Measurements from ENCODE around the gene VPS8.

VPS8 gene

DNA sequence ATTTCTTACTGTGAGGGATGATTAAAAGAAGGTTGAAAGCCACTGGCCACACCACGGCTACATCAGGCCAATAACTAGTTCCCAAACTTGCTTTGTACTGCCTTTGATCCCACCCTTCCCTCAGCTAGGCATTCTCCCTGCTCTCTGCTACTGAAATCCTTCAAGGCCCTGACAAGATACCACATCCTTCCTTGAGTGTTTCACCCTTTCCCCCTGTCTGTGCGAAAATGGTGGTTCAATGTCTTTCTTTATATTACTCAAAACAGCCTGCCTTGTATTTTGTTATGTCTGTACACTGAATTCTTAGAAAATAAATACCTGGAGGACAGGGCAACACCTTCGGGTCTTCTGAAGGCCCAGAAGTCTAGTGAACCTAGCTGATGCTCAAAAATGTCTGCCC is 932 bp upstream of the VPS8 start:
- no peak for DNase-seq (ENCODE audit: low read depth)

DNA sequence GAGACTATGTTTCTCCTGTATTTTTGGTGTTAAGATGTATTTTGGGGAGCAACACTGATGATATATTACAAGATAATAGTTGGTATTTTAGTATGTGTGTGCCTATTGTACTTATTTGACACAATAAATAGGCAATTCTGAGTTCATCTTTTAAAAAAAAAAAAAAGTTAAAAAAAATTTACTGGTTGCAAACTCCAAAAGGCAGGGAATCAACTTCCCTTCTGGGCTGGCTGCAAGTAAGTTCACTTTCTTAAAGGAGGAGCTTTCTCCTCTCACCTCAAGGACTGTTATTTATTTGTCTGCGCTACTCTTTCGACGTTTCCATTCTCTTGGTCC is 335 bp upstream of the VPS8 start:
- no peak for DNase-seq (ENCODE audit: low read depth)

DNA sequence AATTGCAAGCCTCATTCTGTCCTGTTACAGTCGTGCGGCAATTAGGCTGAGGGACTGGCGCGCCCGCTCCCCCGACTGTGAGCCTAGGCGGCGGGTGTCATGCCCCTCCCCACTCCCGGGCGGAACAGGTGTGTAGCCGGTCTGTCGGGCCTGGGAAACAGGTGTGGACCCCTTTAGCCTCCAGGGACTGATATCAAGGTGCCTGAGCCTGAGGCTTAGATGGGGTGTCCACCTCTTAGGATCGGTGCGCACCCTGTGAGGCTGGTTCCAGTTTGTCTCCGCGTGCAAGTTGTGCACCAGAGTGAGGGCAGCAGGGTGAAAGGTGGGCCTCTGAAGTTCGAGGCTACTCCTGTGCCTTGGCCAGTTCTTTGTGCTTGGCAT is 686 bp downstream of the VPS8 start:
- DNase-seq (ENCODE audit: low read depth) = no peak

DNA sequence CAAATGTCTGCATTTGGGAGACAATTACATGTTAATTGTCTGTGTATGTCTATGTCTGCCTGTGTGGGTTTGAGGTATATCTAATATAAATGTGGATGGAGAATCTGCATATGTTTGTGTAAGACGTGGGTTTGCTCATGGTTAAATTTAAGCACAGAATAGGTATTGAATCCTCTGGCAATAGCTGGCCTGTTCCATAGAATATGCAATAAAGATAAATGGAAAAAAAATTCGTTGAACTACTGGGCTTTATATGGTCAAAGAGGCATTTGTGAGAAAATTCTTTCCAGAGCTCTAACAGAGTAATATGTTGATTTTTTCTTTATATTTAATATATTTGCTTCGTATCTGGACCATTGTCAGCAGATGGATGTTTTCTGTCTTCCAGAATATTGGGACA is 1.4 kb downstream of the VPS8 start:
- DNase-seq (ENCODE audit: low read depth) = no peak

DNA sequence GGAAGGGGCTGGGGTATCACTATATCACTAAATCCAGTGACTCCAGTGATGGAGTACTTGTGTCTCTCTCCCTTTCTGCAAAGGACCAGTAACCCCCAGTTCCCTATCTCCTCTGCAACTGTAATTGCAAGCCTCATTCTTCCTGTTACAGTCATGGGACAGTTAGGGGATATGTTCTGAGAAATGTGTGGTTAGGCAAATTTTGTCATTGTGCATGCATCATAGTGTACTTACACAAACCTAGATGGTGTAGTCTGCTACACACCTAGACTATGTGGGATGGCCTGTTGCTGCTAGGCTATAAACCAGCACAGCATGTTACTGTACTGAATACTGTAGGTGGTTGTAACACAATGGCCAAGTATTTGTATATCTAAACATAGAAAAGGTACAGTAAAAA is 2.2 kb downstream of the VPS8 start:
- DNase-seq (ENCODE audit: low read depth) = no peak

DNA sequence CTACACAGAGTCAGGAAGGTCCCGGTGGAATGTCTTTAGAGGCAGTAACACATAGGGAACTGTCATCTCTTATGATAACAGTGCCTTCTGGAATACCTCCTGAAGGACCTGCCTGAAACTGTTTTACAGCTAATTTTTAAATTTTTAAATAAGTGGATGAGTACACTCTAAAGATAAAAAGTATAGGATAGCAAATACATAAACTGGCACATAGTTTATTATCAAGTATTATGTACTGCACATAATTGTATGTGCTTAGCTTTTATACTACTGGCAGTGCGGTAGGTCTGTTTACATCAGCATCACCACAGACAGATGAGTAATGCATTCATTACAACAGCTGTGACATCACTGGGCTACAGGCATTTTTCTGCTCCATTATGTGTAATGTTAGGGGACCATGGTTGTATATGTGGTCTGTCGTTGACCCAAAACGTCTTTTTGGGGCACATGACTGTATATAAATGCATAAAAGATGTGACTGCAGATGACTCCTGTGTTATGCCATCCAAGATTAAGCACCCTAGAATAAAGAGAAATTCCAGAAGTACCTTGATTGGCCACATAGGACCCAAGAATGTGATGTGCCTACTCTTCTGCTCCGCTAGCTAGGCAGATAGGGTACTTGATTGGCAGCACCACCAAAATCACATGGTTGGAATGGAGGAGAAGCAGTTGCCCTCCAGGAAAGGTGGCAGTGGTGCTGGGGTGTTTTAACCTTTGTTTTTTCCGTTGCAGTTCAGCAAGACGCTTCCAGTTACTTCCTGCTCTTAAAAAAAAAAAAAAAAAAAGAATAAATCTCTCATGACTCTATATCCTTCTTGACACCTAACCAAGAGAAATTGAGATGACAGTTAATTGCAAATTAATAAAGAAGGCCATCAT is 3.3 kb downstream of the VPS8 start:
- DNase-seq (ENCODE audit: low read depth) = no peak

DNA sequence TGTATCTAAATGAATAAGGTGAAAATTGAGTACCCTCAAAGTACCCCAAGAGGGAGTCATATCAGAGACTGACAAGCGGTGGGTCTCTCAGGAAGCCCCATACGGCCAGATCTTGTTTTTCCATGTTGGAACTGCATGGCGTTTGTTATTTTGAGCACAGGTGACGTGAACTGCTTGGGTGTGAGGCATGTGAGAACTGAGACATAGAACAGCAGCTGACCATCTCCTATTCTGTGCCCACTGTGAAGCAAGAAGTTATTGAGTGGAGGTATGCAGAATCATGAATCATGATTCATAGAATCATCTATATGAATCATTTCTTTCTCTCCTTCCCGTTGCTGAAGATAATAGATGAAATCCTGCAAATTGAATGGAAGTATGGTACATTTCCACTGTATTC is 4.6 kb downstream of the VPS8 start:
- DNase-seq (ENCODE audit: low read depth) = no peak

DNA sequence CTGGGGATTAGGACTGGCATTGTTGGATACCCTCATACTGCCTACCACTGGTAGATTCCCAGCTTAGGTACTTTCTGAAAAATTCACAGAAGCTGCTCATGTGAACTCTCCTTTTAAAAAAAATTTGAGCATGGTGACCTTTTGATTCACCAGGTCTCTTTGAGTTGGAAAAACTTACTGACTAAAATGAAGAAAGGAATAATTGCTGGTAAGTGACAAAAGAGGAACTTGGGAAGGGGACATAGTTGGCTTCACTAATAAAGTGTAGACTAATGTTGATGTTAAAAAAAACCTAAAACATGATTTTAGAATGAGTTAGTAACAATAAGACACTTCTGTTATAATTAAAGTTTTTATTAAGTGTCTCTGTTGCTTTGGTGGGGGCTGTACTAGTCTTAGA is 8.6 kb downstream of the VPS8 start:
- no peak for DNase-seq (ENCODE audit: low read depth)

DNA sequence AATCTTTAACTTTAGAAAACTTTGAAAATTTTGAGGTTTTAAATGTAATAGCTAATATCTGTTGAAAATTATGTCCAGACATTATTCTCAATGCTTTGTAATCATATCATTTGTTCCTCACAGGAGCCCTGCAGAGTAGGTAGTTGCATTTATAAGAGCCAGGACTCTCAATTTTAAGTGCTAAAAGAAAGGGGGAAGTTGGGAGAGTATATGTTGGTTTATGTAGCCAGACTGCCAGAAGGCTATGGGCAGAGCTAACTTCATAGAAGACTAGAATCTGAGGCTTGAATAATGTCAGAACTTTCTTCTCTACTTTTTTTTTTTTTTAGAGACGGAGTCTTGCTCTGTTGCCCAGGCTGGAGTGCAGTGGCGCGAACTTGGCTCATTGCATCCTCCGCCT is 9.1 kb downstream of the VPS8 start:
- no peak for DNase-seq (ENCODE audit: low read depth)

DNA sequence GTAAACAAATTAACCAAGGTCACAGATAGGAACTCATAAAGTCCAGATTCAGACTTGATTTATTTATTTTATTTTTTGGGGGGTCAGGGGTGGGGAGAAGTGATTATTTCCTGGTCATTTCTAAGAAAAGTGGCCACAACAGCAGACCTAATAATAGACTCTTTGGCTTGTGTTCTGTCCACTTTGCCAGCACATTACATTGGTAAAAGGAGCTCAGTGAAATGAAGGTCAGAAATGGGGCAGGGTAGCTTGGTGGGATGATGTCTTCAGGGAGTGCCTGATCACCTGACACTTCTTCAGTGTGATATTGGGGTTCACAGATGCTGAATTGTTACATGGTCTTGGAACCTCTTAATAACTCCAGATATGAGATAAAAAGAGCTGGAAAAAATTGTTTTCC is 10.1 kb downstream of the VPS8 start:
- no peak for DNase-seq (ENCODE audit: low read depth)

DNA sequence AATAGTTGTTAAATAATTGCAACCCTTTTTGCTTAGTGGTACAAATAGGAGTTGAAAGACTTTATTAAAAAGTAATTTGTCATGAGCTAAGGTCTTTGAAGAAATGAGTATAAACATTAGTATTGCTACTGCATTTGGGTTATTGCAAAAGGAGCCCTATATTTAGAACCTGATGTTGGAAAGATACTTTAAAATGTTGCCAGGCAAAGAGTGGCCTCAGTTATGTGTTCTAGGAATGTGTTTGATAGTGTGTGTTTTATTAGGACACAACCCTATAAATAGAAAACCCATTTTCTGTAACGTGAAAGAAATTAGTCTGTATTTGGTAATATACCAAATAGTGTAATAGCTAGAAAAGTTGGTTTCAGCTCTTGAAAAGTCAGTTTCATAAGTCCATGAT is 10.7 kb downstream of the VPS8 start:
- no peak for DNase-seq (ENCODE audit: low read depth)

DNA sequence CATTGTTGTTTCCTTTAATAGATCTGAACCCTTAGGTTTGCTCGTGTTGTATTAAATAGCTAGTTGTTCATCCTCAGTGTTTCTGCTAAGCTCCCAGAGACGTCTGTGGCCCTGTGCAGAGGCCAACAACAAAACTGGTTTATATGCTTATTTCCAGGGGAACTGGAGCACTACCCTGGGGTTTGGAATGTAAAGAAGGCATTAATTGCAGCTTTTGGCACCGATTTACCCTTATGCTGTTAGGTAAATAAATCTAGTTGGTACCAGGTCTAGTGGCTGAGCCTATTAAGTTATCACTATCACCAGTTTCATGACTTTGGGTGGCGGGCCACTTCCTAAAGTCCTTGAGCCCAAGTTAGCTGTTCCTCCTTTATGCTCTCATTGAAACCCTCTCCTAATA is 12.0 kb downstream of the VPS8 start:
- DNase-seq (ENCODE audit: low read depth) = no peak

DNA sequence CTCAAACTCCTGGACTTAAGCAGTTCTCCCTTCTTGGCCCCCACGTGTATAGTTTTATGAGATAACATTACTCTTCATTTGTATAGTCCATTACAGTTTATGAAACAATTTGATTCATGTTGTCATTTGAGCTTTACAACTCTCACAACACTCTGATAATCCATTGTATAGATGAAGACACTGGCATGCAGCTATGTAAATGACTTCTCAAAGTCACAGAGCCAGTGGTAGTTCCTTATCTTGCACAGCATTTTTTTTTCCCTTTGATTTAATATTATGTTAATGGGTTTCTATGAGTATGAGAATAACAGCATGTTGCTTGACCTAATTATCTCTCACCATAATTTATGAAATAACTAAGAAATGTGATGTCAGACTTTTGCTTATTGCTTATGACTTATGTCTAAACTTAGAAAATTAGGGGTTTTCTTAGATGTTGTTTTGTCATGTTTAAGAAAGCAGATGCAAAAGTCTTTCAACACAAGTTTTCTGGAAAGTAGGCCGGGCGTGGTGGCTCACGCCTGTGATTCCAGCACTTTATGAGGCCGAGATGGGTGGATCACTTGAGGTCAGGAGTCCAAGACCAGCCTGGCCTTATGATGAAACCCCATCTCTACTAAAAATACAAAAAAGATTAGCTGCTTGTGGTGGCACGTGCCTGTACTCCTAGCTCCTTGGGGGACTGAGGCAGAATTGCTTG is 13.3 kb downstream of the VPS8 start:
- no peak for DNase-seq (ENCODE audit: low read depth)

DNA sequence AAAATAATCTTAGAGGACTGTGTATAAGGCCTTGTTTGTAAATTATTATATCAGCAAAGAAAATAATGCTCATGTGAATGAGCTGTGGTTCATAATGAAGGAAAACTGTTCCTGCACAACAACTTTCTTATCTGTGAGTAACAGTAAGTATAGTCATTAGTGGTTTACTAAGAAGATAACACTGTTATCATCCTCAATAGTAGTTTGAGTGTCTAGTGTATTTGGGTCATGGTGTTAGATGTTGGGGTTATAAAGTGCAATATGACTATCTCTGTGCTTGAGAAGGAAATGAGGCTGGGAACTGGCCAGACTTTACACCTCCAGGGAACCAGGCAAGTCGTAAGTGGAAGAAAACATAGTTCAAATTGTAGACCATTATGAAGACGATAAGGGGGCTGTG is 15.6 kb downstream of the VPS8 start:
- no peak for DNase-seq (ENCODE audit: low read depth)

DNA sequence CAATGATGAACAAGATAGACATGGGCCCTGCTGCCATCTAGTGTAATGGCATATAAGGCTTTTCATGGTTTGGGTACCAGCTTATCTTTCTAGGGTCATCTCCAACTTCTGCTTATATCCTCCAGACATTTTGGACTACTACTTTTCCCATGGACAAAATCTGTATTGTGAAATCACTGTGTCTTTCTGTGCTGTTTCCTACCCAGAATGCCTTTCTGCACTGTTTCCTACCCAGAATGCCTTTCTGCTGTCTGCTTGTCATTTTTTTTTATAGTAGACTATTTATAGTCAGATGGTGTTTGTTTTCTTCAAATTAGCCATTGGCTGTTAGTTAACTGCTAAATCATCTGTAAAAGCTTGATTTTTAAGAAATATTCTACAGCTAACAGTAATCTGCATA is 20.1 kb downstream of the VPS8 start:
- no peak for DNase-seq (ENCODE audit: low read depth)

DNA sequence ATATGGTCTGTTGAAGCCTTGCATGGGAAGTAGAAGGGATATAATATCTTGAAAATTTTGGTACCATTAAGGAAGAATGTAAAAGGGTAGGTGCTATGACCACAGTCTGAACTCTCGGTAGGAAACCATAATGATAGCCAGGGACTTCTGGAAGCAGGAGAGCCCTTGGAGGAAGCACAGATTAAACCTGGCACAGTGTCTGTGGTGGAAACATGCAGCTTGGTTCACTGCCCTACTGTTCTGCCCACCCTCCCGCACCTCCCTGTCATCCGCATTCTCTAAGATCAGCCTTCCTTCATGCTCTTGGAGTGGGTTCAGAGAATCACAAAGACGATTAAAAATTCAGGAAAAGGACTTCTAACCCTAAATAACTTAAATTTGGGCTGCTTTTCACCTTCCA is 20.9 kb downstream of the VPS8 start:
- DNase-seq (ENCODE audit: low read depth) = no peak

DNA sequence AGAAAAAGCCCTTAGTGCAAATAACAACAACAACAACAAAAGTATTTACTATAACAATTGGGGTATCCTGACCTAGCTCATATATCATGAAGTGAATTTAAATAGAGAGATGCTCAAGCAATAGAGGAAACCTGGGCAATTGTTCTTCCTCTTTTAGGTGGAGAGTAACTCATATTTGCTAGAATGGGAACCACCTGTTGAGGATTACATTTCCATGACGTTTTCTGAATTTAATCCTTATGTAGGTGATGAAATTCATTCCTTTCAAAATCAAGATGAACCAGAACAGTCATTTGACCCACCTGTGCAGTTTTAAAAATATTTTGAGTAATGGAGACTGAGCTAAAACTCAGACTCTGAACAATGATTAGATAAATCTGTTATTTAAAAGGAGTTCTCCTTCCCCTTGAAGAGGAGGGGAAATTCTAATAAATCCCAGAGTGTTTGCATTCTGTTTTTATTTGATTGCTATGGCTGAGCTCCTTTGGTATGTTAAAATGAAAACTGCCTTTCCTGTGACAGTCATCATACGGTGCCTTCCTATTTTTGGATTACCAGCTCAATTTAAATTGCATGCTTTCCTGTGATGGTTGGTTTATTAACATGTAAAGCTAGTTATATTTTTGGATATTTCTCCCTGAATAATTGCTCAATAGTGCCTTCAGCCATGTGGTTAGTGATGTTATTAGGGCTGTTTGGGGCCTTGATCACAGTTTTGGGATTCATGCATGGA is 24.3 kb downstream of the VPS8 start:
- DNase-seq (ENCODE audit: low read depth) = no peak

DNA sequence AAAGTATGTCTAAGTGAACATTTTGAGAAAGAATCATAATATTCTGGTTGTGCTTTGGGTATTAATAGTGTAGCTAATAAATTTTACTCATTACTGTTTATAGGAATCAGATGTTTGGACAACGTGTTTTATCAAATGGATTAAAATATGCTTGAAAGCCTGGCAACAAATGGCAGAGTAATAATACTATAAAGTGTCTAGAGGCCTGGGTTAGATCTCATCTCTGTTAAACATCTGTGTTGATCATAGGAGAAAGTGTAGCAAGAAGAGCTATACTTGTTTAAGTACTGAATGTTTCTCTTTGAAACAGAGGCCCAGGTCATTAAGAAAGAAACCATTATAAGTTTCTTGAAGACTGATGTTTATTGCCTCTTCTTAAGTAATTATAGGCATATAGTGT is 30.5 kb downstream of the VPS8 start:
- DNase-seq (ENCODE audit: low read depth) = no peak

DNA sequence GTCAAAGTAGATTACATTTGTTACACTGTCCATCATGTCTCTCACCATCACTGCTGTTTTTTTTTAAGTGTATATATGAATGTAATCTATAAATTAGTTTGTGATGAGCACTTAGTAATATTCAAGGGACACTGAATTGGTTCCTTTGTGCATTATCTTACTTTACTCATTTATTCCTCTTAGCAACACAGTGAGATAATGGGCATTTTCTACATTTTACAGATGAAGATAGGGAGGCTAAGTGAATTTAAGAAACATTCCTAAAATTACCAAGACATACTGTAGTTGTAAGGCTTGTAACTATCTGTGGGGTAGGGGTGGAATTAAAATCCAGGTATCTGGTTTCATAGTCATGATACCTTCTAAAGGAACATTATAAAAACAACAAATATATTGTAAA is 33.9 kb downstream of the VPS8 start:
- DNase-seq (ENCODE audit: low read depth) = no peak

DNA sequence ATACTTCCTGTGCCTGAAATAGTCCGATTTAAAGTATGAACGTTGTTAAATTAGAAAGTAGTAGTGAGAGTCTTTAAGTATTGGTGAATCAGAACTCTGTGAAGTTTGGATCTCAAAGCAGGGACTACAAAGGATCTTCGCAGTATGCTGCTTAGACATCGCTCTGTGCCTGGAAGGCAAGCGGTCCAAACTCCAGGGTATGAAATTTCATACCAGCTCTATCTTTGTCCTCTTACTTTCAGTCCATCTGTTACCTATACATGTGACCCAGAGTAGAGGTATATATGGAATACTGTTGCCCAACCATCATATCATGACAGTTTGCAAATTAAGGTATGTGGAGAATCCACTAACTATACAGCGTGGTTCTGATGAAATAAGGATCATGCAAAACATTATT is 34.5 kb downstream of the VPS8 start:
- DNase-seq (ENCODE audit: low read depth) = no peak

DNA sequence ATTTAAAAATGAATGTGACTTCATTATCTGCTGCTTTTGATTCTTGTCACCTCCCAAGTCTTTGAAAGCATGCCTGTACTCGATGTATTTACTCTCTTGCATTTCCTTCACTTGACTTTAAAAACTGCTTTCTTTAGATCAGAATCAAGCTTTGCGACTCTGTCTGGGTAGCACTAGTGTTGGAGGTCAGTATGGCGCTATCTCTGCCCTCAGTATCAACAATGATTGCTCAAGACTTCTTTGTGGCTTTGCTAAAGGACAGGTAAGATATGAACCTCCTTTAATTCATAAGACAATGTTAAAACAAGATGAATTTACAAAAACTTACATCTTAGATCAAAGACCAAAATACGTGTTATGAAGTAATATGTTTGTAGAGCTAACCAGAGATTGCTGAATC is 37.0 kb downstream of the VPS8 start:
- DNase-seq (ENCODE audit: low read depth) = no peak

DNA sequence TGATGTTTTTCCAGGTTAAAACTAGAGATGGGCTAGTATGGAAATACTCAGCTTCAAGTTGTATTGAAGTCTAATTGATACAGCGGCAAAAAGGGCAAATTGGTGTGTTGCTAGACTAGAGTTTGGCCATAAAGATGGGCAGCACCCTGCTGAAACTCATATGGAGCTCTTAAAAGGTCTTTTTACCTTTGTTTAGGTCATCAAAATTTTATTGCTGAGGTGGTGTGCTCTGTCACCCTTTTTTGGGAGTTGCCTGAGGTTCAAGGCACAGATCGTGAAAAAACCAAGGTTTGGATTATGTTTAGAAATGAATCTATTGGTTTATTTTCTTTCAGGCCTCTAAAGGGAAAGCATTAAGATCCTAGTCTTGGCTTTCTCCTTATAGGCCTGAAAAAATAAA is 38.2 kb downstream of the VPS8 start:
- DNase-seq (ENCODE audit: low read depth) = no peak

DNA sequence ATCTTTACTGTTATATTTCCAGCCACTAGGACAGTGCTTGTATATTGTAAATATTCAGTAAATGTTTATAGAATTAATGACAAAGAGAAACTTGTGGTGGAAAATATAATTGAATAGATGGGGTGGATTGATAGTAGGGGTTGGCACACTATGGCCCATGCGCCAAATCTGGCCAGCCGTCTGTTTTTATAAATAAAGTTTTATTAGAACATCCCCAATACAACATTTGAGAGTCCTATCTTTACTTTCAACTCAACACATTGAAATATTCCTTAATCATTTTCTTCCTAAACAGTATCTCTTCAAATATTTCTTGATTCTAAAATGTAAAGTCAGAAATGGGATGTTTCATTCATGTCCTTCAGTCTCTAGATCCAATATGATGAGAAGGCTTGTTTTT is 45.1 kb downstream of the VPS8 start:
- no peak for DNase-seq (ENCODE audit: low read depth)
